Measurements from ENCODE around the gene OXCT2.
"Not testable (repeated sequence)": the region's sequence is repeated elsewhere in the genome, so short reads cannot be mapped to it uniquely, and the experiment has no call there.

The OXCT2 gene

GRCh38 chr1:39771022-39771532, at the start of gene OXCT2:
TSS of gene OXCT2 (minus strand) at chr1:39771348. CDS start at chr1:39771255, 93 bp downstream.
- not testable (repeated sequence) for DNase-seq (ENCODE audit: low read depth)

GRCh38 chr1:39819091-39819812, 48.1 kb upstream of the OXCT2 start:
- no peak for DNase-seq (ENCODE audit: low read depth)

GRCh38 chr1:39818482-39818881, 47.3 kb upstream of the OXCT2 start:
- no peak for DNase-seq (ENCODE audit: low read depth)

GRCh38 chr1:39817091-39817932, 46.2 kb upstream of the OXCT2 start:
- DNase-seq (ENCODE audit: low read depth), result peak; percentile 33

GRCh38 chr1:39816415-39817090, 45.4 kb upstream of the OXCT2 start:
- DNase-seq (ENCODE audit: low read depth), result peak; percentile 90

- DNase-seq (ENCODE audit: low read depth), result no peak
Observed at GRCh38 chr1:39812913-39813312, 41.8 kb upstream of the OXCT2 start.

GRCh38 chr1:39808784-39809517, 37.8 kb upstream of the OXCT2 start:
- no peak for DNase-seq (ENCODE audit: low read depth)

GRCh38 chr1:39805385-39805784, 34.2 kb upstream of the OXCT2 start:
- no peak for DNase-seq (ENCODE audit: low read depth)

GRCh38 chr1:39802496-39803260, 31.5 kb upstream of the OXCT2 start:
- no peak for DNase-seq (ENCODE audit: low read depth)

GRCh38 chr1:39800471-39800835, 29.3 kb upstream of the OXCT2 start:
- no peak for DNase-seq (ENCODE audit: low read depth)

GRCh38 chr1:39799770-39800470, 28.8 kb upstream of the OXCT2 start:
- peak; percentile 91 for DNase-seq (ENCODE audit: low read depth)

- peak; percentile 78 for DNase-seq (ENCODE audit: low read depth)
Observed at GRCh38 chr1:39798859-39799769, 28.0 kb upstream of the OXCT2 start.

- no peak for DNase-seq (ENCODE audit: low read depth)
Observed at GRCh38 chr1:39795651-39796050, 24.5 kb upstream of the OXCT2 start.

- no peak for DNase-seq (ENCODE audit: low read depth)
Observed at GRCh38 chr1:39791838-39792237, 20.7 kb upstream of the OXCT2 start.

- DNase-seq (ENCODE audit: low read depth), result no peak
Observed at GRCh38 chr1:39789571-39790110, 18.5 kb upstream of the OXCT2 start.

GRCh38 chr1:39788758-39789570, 17.8 kb upstream of the OXCT2 start, which contains the start of gene BMP8B:
TSS of gene BMP8B (minus strand) at chr1:39788865. CDS start at chr1:39788485, 380 bp downstream.
- peak; percentile 24 for DNase-seq (ENCODE audit: low read depth)

- DNase-seq (ENCODE audit: low read depth), result no peak
Observed at GRCh38 chr1:39788426-39788757, 17.2 kb upstream of the OXCT2 start.

GRCh38 chr1:39787964-39788363, 16.8 kb upstream of the OXCT2 start:
- not testable (repeated sequence) for DNase-seq (ENCODE audit: low read depth)

Measured in ELR (cell line).